Fibroblast of lung (primary cell): ENCODE data around the gene RBBP8.

Experiments used
- CTCF ChIP-seq, 2 donors: IDR thresholded peaks in 1 of 2; conservative IDR thresholded peaks in 1 of 2; 1 replicate in 1 of 2; 2 replicates in 1 of 2; pipeline ENCODE4 v1.5.1; 2011 to 2012; ENCODE audit warnings: low read length in 2 of 2, control low read depth in 1 of 2, inconsistent platforms in 1 of 2, low read depth in 1 of 2, mild to moderate bottlenecking in 1 of 2
- EZH2 ChIP-seq: IDR thresholded peaks from 2 replicates; pipeline ENCODE4 v1.5.1; 2012; ENCODE audit warnings: low read length, control low read depth, mild to moderate bottlenecking; ENCODE audit errors: missing control alignments

GRCh38 chr18:22902093-22902492, 31.0 kb upstream of the RBBP8 start:
- TF ChIP-seq EZH2 (no peak), CTCF (conservative IDR thresholded peaks at IDR 0.05 in 1 of 2, IDR thresholded peaks at IDR 0.05 in 1 of 2; ENCODE audit: low read depth in 1 of 2, low read length in 2 of 2) (no peak)
